ENCODE data around the gene ATRIP. TPM values are rescaled to one million over a fixed set of nuclear protein-coding genes. Genes with fewer than 3 reads are reported as not detected.

The ATRIP gene
- total RNA-seq, 6 experiments from 2014 or later: 7.0 to 10.5 (median 8.2) TPM

GRCh38 chr3:48435774-48436476, 10.6 kb upstream of the ATRIP start:
- Mint-ChIP-seq H3K4me3 (no peak overlapping the region), H3K27me3 (ENCODE audit: insufficient read depth) (no peaks in the 10 kb centered on the region), H3K36me3 (ENCODE audit: low read depth) (peaks cover 14% of the 10 kb centered on the region), H3K27ac (no peak overlapping the region), H3K4me1 (ENCODE audit: low read depth) (peaks cover 46% of the 10 kb centered on the region), H3K9me3 (no peaks in the 10 kb centered on the region)
- DNase-seq: peak; percentile 78
- peak; percentile 100 for TF ChIP-seq CTCF (IDR thresholded peaks at IDR 0.05)

DNA sequence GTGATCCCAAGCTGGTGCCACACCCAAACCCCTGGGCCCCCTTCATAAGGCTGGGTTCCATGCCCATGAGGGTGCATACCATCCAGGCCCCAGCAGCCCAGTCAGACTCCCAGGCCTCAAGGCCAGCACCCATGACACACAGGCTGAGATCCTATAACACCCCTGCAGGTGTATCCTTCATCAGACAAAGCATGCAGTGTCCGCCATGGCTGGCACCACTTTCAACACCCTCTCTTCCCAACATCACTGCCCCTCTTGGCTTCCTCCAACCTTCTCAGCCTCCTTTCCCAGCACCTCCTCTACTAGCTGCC, 10.1 kb upstream of the ATRIP start:
- TF ChIP-seq CTCF (IDR thresholded peaks at IDR 0.05): no peak
- no peaks in the 10 kb centered on the region for H3K27me3 Mint-ChIP-seq (ENCODE audit: insufficient read depth)
- peaks cover 16% of the 10 kb centered on the region for H3K36me3 Mint-ChIP-seq (ENCODE audit: low read depth)
- peaks cover 47% of the 10 kb centered on the region for H3K4me1 Mint-ChIP-seq (ENCODE audit: low read depth)
- H3K27ac Mint-ChIP-seq: no peak overlapping the region
- H3K9me3 Mint-ChIP-seq: no peaks in the 10 kb centered on the region
- no peak for DNase-seq
- H3K4me3 Mint-ChIP-seq: no peak overlapping the region

GRCh38 chr3:48436855-48437254, 9.7 kb upstream of the ATRIP start:
- no peak overlapping the region for H3K27ac Mint-ChIP-seq
- no peaks in the 10 kb centered on the region for H3K27me3 Mint-ChIP-seq (ENCODE audit: insufficient read depth)
- H3K4me3 Mint-ChIP-seq: no peak overlapping the region
- peaks cover 16% of the 10 kb centered on the region for H3K36me3 Mint-ChIP-seq (ENCODE audit: low read depth)
- no peaks in the 10 kb centered on the region for H3K9me3 Mint-ChIP-seq
- TF ChIP-seq CTCF (IDR thresholded peaks at IDR 0.05): no peak
- H3K4me1 Mint-ChIP-seq (ENCODE audit: low read depth): peaks cover 48% of the 10 kb centered on the region
- no peak for DNase-seq

DNA sequence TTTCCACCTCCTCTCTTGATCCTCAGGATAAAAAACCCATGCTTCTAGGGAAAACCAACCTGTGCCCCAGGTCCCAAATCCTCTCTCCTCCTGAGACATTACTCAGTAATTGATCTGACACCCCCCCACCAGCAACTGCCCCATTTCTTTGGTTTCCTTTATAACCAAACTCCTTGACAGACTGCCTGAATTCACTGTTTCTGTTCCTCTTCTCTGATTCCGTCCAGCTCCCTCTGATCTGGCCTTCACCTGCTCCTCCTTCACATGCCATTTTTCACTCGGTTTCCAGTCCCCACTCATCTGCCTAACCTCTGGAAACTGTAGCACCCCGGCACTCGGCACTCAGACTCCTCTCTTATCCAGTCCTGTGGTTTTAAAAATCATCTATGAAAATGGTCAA, 8.7 kb upstream of the ATRIP start:
- no peak for TF ChIP-seq CTCF (IDR thresholded peaks at IDR 0.05)
- no peak for DNase-seq
- no peaks in the 10 kb centered on the region for H3K27me3 Mint-ChIP-seq (ENCODE audit: insufficient read depth)
- H3K4me3 Mint-ChIP-seq: no peak overlapping the region
- H3K9me3 Mint-ChIP-seq: no peaks in the 10 kb centered on the region
- peaks cover 42% of the 10 kb centered on the region for H3K4me1 Mint-ChIP-seq (ENCODE audit: low read depth)
- H3K27ac Mint-ChIP-seq: no peak overlapping the region
- peaks cover 18% of the 10 kb centered on the region; the same call in 1 of the 2 replicates for H3K36me3 Mint-ChIP-seq (ENCODE audit: low read depth)

- no peaks in the 10 kb centered on the region for H3K9me3 Mint-ChIP-seq
- peaks cover 23% of the 10 kb centered on the region for H3K4me1 Mint-ChIP-seq (ENCODE audit: low read depth)
- TF ChIP-seq CTCF (IDR thresholded peaks at IDR 0.05): 0 out of 2 replicates have a peak, but pooled peaks have one; percentile 16
- H3K4me3 Mint-ChIP-seq: peak within 1 kb of the TSS; percentile 98
- H3K27ac Mint-ChIP-seq: peak within 1 kb of the TSS; percentile 78
- peaks cover 18% of the 10 kb centered on the region; the same call in 1 of the 2 replicates for H3K36me3 Mint-ChIP-seq (ENCODE audit: low read depth)
- peak; percentile 93 for DNase-seq
- no peaks in the 10 kb centered on the region; the same call in 1 of the 2 replicates for H3K27me3 Mint-ChIP-seq (ENCODE audit: insufficient read depth)
These were observed 6.5 kb upstream of the ATRIP start, which contains the start of the genes CCDC51 and TMA7 for GRCh38 chr3:48439820-48440589. Gene CCDC51, minus strand, starts transcription at chr3:48440119. Its CDS starts 4,991 bp downstream, at chr3:48435128. Gene TMA7, plus strand, starts transcription at chr3:48440257. Its CDS starts 40 bp downstream, at chr3:48440297.

Measured in HFFc6 (cell line).